GM21367 (cell line): ENCODE results near the gene COMMD10.

Experiments used
- ATAC-seq: cut with Tn5 transposase; IDR thresholded peaks from one replicate; pipeline ENCODE4 v1.9.1; 2021; ENCODE audit not compliant: unreplicated experiment

COMMD10 gene

GRCh38 chr5:116209166-116209565 is 124.3 kb downstream of the COMMD10 start:
- no peak for ATAC-seq

GRCh38 chr5:116212225-116212624 is 127.4 kb downstream of the COMMD10 start:
- no peak for ATAC-seq

- no peak for ATAC-seq
These were observed 131.4 kb downstream of the COMMD10 start for GRCh38 chr5:116216246-116216645.

DNA sequence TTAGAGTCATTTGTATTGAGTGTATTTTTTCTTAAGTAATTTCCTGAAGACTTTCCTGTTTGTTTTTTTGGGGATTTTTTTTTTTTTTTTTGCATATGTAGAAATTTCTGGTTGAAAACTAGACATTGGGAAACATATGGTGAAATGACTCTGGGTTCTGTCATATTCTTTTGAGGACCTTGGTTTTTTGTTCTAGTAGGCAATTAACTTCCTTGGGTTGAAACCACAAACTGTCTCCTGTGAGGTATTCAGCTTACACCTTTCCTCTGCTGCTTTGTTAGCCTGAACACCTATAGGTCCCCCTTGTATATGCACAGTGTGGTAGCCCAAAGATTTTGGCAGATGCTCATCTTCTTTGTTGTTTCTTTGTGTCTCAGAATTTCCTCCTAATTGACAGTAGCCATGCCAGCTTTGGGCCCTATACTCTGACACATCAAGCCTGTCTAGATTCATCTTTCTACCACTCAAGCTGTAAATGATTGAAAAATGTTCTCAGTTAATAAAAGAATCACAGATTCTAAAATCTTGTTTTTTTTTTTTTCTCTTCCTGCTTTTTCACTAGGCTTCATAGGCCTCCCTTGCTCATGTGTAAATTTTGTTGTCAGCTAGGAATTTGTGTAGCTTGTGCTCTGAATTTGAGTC is 140.6 kb downstream of the COMMD10 start:
- ATAC-seq = no peak

GRCh38 chr5:116229131-116229689 is 144.4 kb downstream of the COMMD10 start:
- no peak for ATAC-seq

DNA sequence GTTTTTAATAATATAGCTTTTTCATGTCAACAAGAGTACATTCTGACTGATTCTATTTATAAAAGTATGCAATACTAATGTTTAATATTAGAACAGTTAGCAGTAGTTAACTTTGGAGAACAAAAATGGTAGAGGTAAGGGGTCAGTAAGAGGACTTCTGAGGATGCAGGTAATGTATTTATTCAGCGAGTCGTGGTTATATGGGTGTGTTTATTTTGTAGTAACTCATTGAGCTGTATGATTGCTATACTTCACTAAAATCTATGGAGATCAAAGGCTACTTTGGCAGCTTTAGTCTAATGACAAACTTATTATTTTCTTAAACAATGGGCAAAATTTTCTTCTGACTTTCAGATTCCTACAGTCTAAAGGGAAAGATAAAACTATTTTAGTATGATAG is 146.5 kb downstream of the COMMD10 start:
- no peak for ATAC-seq

DNA sequence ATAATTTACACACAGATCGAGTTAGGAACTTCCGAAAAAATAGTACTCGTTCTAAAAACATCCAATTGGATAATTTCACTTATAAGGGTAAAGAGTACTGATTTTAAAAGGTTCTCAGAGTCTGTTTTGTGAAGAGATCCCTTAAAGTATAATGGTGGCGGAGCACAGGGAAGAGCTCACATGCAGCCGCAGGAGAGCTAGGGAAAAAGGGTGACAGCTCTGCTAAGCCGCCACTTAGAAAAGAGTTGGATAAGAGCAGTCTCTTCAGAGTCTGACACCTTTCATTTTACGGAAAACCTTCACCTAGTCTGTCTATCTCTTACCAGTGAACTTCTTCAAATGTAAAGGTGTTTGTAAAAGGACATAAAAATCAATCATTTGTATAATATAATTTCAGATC is 149.9 kb downstream of the COMMD10 start:
- ATAC-seq = no peak

GRCh38 chr5:116237917-116238500 is 153.2 kb downstream of the COMMD10 start:
- no peak for ATAC-seq

DNA sequence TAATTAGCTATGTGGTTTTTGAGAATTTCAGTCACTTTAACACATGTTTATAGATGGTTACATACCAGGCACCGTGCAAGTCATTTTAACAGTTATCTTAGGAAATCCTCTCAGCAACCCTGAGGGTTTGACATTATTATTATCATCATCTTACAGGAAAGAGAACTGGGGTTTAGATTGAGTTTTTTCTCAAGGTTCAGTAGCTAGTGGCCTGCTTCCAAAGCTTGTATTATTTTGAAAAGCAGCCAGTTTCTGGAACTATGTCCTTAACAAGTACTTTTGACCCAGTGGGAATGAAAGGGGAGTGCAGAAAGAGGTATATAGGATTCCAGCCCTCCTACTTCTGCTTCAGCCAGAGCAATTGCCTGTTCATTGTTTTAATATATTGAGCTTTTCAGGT is 157.5 kb downstream of the COMMD10 start:
- no peak for ATAC-seq

DNA sequence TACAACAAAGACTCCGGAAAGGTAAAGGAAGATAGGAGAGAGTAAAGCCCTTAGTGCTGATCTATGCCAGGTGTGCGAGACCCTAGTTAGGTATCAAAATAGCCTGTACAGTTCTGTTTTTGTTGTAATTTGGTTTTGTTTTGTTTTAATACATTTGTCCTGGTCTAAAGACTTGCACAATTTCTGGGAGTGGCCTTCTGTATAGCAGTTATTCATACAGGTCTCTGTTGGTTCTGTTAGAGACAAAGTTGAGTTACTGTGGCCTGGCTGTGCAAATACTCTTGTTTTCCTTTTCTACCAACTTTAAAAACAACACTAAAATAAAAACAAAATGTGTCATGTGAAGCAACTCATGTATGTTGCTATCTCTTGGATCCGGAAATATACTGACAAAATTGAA is 163.6 kb downstream of the COMMD10 start:
- ATAC-seq = no peak

- ATAC-seq = no peak
These were observed 164.8 kb downstream of the COMMD10 start for GRCh38 chr5:116249648-116250047.

DNA sequence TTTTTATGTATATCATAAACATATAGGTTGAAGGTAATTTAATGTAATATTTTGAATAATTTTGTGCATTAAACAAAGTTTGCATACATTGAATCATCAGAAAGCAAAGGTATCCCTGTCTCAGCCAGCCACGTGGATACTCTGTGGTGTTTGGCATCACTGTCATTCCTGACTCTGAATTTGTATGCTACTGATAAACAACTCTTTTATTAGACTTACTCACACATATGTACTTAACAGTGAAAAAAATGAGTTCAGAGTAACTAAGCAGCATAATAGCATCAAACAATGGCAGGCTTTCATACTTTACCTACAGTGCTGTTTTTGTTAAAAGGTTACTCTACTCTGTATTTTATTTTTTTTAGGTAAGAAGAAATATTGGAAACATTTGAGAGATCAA is 171.9 kb downstream of the COMMD10 start:
- ATAC-seq = no peak

DNA sequence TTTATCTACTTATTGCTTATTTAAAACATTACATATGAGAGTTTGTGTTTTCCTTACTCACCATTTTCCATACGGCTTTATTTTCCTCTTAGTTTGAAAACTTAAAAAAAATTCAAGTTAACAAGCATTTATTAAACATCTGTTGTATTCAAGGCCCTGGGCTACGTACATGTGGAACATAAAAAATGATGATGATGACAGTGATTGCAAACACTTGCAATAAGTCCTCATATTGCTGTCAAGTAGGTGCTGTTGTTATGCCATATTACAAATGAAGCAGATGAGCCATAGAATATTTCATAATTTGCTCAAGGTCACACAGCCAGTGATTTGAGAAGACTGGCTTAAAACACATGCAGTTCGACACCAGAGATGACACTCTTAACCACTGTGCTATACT is 180.6 kb downstream of the COMMD10 start:
- ATAC-seq = no peak

DNA sequence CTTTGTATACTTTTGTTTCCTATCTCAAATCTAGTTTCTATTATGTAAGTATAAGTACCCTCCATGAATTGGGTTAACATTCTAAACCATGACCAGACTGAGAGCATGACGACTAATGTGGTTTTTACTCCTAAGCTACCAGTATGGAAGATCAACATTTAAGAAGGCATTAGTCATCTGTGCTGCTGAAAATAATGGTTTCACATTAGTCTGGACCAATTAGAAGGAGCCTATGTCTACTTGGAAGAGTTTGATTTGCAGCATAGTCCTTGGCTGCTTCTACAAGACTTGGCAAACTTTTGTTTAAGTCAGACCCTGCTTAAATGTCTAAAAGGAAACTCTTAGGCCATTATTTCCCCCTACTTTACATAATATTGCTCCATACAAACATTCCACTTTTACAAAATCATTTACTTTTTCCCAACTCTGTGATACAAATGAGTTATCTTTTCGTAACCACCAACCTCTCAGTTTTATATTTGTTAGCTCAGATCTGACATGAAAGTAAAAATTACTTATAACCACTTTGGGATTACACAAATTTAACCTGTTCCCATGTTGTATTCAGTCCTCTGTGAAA is 186.7 kb downstream of the COMMD10 start:
- no peak for ATAC-seq

- ATAC-seq = no peak
These were observed 187.6 kb downstream of the COMMD10 start for GRCh38 chr5:116272281-116272941.

DNA sequence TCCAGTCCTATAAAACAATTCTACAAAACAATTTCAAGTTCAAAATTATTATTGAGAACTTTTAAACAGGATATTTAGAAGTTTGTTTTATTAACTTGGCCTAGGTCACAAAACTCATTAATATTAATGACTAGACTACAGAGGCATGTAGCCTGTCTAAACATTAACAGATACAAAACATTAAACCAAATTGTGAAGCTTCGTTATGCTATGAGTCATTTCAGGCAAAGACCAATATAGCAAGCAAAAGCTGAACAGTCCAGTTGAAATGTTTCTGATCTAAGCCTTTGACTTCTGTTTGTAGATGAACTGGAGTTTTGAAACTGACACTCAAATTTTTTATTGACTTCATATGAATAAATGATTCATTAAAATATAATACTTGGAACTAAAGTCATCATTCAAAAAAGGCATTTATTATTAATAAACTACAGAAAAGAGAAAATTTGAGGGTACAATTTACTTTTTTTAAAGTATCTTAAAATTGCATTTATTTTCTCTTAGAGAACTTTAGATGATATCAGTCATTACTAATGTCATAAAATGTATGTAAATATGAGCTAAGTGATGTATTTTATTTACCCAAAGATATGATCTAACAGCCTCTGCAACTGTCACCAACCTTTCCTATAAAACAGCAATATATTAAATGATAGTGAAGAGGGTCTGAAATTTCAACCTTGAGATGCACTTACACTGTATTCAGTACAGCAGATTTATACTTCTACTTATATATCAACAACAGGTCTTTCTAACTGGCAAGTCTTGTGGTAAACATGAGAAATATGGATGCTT is 188.8 kb downstream of the COMMD10 start:
- ATAC-seq = peak; percentile 92

DNA sequence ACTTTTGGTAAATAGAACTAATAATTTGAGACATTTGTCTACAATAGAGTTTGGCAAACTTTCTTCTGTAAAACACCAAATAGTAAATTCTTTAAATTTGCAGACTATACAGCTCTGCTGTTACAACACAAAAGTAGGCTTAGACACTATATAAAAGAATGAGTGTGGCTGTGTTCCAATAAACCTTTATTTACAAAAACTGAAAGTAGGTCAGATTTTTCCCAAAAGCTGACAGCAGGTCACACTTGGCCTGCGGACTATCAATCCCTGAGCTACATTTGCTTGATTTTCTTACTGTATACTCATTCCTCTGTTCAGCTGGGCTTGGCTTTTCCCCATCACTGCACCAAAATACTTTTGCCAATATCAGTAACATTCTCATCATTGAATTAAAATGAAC is 189.4 kb downstream of the COMMD10 start:
- ATAC-seq = no peak

GRCh38 chr5:116275282-116275681 is 190.5 kb downstream of the COMMD10 start:
- no peak for ATAC-seq

GRCh38 chr5:116276952-116277351 is 192.1 kb downstream of the COMMD10 start:
- ATAC-seq = no peak

DNA sequence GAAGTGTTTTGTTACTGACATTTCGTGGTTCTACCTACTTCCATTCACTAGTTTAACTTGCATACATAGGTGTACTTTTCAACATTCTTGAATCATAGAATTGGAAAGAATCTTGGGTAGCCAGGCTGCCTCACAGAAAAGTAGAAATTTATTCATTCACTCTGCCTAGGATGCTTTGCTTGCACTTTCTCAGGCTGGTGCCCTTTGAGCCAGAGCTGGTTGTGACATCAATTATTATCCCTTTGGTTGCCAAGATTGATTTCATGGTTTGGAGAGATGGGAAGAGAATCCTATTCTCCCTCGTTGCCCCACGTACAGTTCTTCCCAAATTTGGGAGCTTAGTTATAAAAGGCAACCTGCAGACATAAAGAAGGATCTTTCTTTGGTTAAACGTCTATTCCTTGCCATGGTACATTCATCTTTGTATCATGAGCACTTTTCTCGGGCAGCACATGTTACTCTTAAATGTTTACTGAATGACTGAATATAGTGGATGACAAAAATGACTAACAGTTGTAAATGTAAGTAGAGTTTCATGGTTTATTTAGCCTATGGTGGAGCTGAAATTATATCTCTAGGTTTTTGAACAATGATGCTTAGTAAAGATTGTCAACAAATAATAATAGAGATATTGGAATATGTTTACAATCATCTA is 195.5 kb downstream of the COMMD10 start:
- no peak for ATAC-seq

DNA sequence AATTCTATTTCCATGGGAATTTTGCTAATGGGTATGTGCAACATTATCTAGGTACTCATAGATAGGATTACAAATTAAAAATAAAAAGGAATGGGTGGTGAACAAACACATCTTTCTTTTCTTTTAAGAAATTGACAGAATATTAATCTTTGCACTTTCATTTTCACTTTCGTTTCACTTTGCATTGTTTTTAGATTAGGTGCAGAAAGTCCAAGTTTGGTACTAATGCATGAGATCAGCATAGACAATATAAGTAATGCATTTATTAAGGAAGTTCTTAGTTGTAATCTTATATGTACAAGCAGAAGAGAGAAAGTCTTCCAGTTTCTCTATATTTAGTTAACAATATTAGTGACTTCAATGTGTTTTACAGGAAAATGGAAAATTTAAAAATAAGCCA is 196.5 kb downstream of the COMMD10 start:
- ATAC-seq = no peak
